ENCODE measurements around the gene TMEM150C.

DNA sequence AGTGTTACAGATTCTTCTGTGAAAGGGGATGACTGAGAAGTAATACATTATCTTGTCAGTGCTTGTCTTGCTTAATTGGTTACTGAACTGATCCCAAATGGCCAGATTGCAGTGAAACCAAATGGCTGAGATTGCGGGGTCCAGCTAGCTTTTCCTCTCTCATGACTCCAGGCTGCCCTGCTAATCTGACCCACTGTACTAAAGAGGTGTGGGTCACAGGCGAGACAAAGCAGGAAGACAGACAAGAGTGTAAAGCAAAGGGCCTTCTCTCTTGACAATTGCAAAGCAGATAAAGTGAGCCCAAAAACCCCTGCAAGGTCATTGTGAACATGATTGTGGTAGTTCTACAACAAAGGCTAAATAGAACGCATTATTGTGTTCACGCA is 2.1 kb downstream of the TMEM150C start:
- TF ChIP-seq, protein P1, sequence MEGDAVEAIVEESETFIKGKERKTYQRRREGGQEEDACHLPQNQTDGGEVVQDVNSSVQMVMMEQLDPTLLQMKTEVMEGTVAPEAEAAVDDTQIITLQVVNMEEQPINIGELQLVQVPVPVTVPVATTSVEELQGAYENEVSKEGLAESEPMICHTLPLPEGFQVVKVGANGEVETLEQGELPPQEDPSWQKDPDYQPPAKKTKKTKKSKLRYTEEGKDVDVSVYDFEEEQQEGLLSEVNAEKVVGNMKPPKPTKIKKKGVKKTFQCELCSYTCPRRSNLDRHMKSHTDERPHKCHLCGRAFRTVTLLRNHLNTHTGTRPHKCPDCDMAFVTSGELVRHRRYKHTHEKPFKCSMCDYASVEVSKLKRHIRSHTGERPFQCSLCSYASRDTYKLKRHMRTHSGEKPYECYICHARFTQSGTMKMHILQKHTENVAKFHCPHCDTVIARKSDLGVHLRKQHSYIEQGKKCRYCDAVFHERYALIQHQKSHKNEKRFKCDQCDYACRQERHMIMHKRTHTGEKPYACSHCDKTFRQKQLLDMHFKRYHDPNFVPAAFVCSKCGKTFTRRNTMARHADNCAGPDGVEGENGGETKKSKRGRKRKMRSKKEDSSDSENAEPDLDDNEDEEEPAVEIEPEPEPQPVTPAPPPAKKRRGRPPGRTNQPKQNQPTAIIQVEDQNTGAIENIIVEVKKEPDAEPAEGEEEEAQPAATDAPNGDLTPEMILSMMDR (IDR thresholded peaks at IDR 0.05): no peak
- no peak for TF ChIP-seq POLR2A (IDR thresholded peaks at IDR 0.05)

All from heart left ventricle (tissue), 13 donors.